Measurements from ENCODE around the gene EID2.

GRCh38 chr19:39582891-39583625, 43.1 kb upstream of the EID2 start:
- TF ChIP-seq GATA2 (IDR thresholded peaks at IDR 0.05; ENCODE audit: low read depth, low read length) = no peak
- TF ChIP-seq GATA3 (IDR thresholded peaks at IDR 0.05; ENCODE audit: low read depth, low read length) = no peak
